Liver (tissue), 9 donors: ENCODE measurements around the gene ACSL6. TPM values are rescaled to one million over a fixed set of nuclear protein-coding genes. Genes with fewer than 3 reads are reported as not detected.

Experiments used
- DNase-seq: peaks from one replicate; pipeline ENCODE4 v3.0.0-alpha.2; 2017; ENCODE audit warnings: low spot score
- H3K27ac ChIP-seq, 2 donors: one replicate each; pipeline ENCODE4 v1.7.0; 2013; ENCODE audit warnings: inconsistent platforms in 2 of 2, low read length in 2 of 2, control low read depth in 1 of 2, low read depth in 1 of 2, mild to moderate bottlenecking in 1 of 2
- H3K27me3 ChIP-seq, 4 donors: one replicate each; pipeline versions ENCODE4 v1.6.1 to v1.7.0; 2013; ENCODE audit warnings: low read length in 3 of 4, inconsistent platforms in 1 of 4, mild to moderate bottlenecking in 1 of 4, moderate library complexity in 1 of 4; ENCODE audit not compliant: control insufficient read depth in 4 of 4, insufficient read depth in 4 of 4
- H3K36me3 ChIP-seq, 4 donors: one replicate each; pipeline versions ENCODE4 v1.6.1 to v1.7.0; 2013; ENCODE audit warnings: low read length in 3 of 4, mild to moderate bottlenecking in 3 of 4, low read depth in 1 of 4, moderate library complexity in 1 of 4; ENCODE audit not compliant: control insufficient read depth in 4 of 4, insufficient read depth in 3 of 4
- H3K4me1 ChIP-seq, 4 donors: one replicate each; pipeline versions ENCODE4 v1.6.1 to v1.7.0; 2013; ENCODE audit warnings: low read length in 3 of 4, mild to moderate bottlenecking in 3 of 4, moderate library complexity in 1 of 4; ENCODE audit not compliant: control insufficient read depth in 4 of 4, insufficient read depth in 4 of 4
- H3K4me3 ChIP-seq, 3 donors: one replicate each; pipeline versions ENCODE4 v1.6.1 to v1.7.0; 2013; ENCODE audit warnings: low read length in 3 of 3, control low read depth in 1 of 3, low read depth in 1 of 3, mild to moderate bottlenecking in 1 of 3
- H3K9ac ChIP-seq, 2 donors: one replicate each; pipeline ENCODE4 v1.7.0; 2013; ENCODE audit warnings: low read length in 2 of 2, mild to moderate bottlenecking in 2 of 2, moderate library complexity in 2 of 2, control low read depth in 1 of 2, low read depth in 1 of 2
- H3K9me3 ChIP-seq, 4 donors: one replicate each; pipeline versions ENCODE4 v1.6.1 to v1.7.0; 2013; ENCODE audit warnings: low read length in 3 of 4; ENCODE audit not compliant: control insufficient read depth in 4 of 4
- ATF3 ChIP-seq: IDR thresholded peaks from 2 replicates; pipeline ENCODE4 v1.6.1; 2016; ENCODE audit warnings: antibody characterized with exemption
- CTCF ChIP-seq: fragments of 150-350 bp; IDR thresholded peaks from 2 replicates; pipeline ENCODE4 v1.5.1; 2017; ENCODE audit warnings: improper control_type of control experiment, low read depth, low read length; ENCODE audit not compliant: missing input control
- EGR1 ChIP-seq, 2 donors: IDR thresholded peaks; 2 replicates each; pipeline ENCODE4 v1.6.1; 2016 to 2018; ENCODE audit warnings: antibody characterized with exemption in 2 of 2, low read depth in 2 of 2
- FOXA1 ChIP-seq: IDR thresholded peaks from 2 replicates; pipeline ENCODE4 v1.6.1; 2016; ENCODE audit warnings: antibody characterized with exemption
- FOXA2 ChIP-seq: IDR thresholded peaks from 2 replicates; pipeline ENCODE4 v1.6.1; 2016; ENCODE audit warnings: antibody characterized with exemption
- HNF4G ChIP-seq: IDR thresholded peaks from 2 replicates; pipeline ENCODE4 v1.6.1; 2016; ENCODE audit warnings: antibody characterized with exemption
- JUND ChIP-seq, 2 donors: IDR thresholded peaks; 2 replicates each; pipeline ENCODE4 v1.6.1; 2016; ENCODE audit warnings: antibody characterized with exemption in 2 of 2
- MAX ChIP-seq: IDR thresholded peaks from 2 replicates; pipeline ENCODE4 v1.6.1; 2016; ENCODE audit warnings: antibody characterized with exemption
- NR2F2 ChIP-seq: IDR thresholded peaks from 2 replicates; pipeline ENCODE4 v1.6.1; 2016; ENCODE audit warnings: antibody characterized with exemption
- RAD21 ChIP-seq, 2 donors: IDR thresholded peaks; 2 replicates each; pipeline ENCODE4 v1.6.1; 2016; ENCODE audit warnings: antibody characterized with exemption in 2 of 2, mild to moderate bottlenecking in 2 of 2
- REST ChIP-seq: IDR thresholded peaks from 2 replicates; pipeline ENCODE4 v1.6.1; 2016; ENCODE audit warnings: antibody characterized with exemption, mild to moderate bottlenecking
- RXRA ChIP-seq, 2 donors: IDR thresholded peaks; 2 replicates each; pipeline ENCODE4 v1.6.1; 2017 to 2018; ENCODE audit warnings: antibody characterized with exemption in 2 of 2, mild to moderate bottlenecking in 1 of 2
- SP1 ChIP-seq: IDR thresholded peaks from 2 replicates; pipeline ENCODE4 v1.6.1; 2018; ENCODE audit warnings: antibody characterized with exemption, mild to moderate bottlenecking
- TAF1 ChIP-seq: conservative IDR thresholded peaks from 2 replicates; pipeline ENCODE4 v1.6.1; 2016; ENCODE audit warnings: antibody characterized with exemption, mild to moderate bottlenecking
- YY1 ChIP-seq: IDR thresholded peaks from 2 replicates; pipeline ENCODE4 v1.6.1; 2016; ENCODE audit warnings: antibody characterized with exemption, mild to moderate bottlenecking
- ZBTB33 ChIP-seq: IDR thresholded peaks from 2 replicates; pipeline ENCODE4 v1.6.1; 2016; ENCODE audit warnings: antibody characterized with exemption
- WGBS: extraction: QIAGEN DNeasy Blood & Tissue Kit; methylation state at CpG from one replicate; pipeline ENCODE4 v1.1.7; 2013; 5-methylcytosine and 5-hydroxymethylcytosine counted together
- polyA plus RNA-seq, 2 donors: library from polyadenylated mRNA; stranded (reverse) in 1 of 2; unstranded in 1 of 2; fragments of 200-250 nt in 1 of 2; fragments of >200 nt in 1 of 2; fragmentation: Nextera tagmentation in 1 of 2; extraction: Ambion mirVana in 1 of 2; gene quantifications; one replicate each; pipeline versions ENCODE4 v1.2.1 to v1.2.3, GENCODE V29; 2013 to 2015
- total RNA-seq, 2 donors: library from RNA; depleted of rRNA; stranded (reverse); fragments of >200 nt; gene quantifications; one replicate each; pipeline ENCODE4 v1.2.3, GENCODE V29; 2014
- donor health status: healthy.
- donor health status: healthy.
- donor health status: healthy.
- donor health status: healthy.
- donor health status: healthy.

ACSL6 gene
- total and polyA plus RNA-seq, 4 donors: 0.89 to 129 (median 4.6) TPM

- no peak for TF ChIP-seq EGR1 (IDR thresholded peaks at IDR 0.05; ENCODE audit: low read depth in 2 of 2)
- no peak for TF ChIP-seq SP1
- no peak for TF ChIP-seq HNF4G
- TF ChIP-seq CTCF: no peak
- no peak for DNase-seq
- no peaks in the 10 kb centered on the region for H3K4me1 ChIP-seq
- H3K9me3 ChIP-seq: no peaks in the 10 kb centered on the region
- H3K36me3 ChIP-seq: no peaks in the 10 kb centered on the region
- H3K4me3 ChIP-seq: no peak overlapping the region
- WGBS: 70% methylated on average over 2 of the region's 2 CpGs
- H3K27ac ChIP-seq: no peak overlapping the region
- no peaks in the 10 kb centered on the region for H3K27me3 ChIP-seq
- H3K9ac ChIP-seq: no peak overlapping the region
These were observed 11.3 kb upstream of the ACSL6 start for GRCh38 chr5:132022737-132023136.

- TF ChIP-seq MAX: no peak
- no peak for TF ChIP-seq ATF3
- TF ChIP-seq CTCF: no peak
- no peak for TF ChIP-seq YY1
- no peak for TF ChIP-seq RXRA (IDR thresholded peaks at IDR 0.05)
- no peak for TF ChIP-seq RAD21 (IDR thresholded peaks at IDR 0.05)
- TF ChIP-seq HNF4G: no peak
- no peak for TF ChIP-seq ZBTB33
- TF ChIP-seq REST: no peak
- no peak for TF ChIP-seq JUND (IDR thresholded peaks at IDR 0.05)
- TF ChIP-seq FOXA1: no peak
- TF ChIP-seq TAF1: no peak
- no peak for TF ChIP-seq EGR1 (IDR thresholded peaks at IDR 0.05; ENCODE audit: low read depth in 2 of 2)
- TF ChIP-seq FOXA2: no peak
- no peak for TF ChIP-seq SP1
- no peak for TF ChIP-seq NR2F2
- no peak for DNase-seq
These were observed 10.2 kb upstream of the ACSL6 start for GRCh38 chr5:132021654-132022053.

More at GRCh38 chr5:132021654-132022053, 10.2 kb upstream of the ACSL6 start:
- 69% methylated on average over 2 of the region's 2 CpGs for WGBS
- no peak overlapping the region for H3K9ac ChIP-seq
- H3K36me3 ChIP-seq: no peaks in the 10 kb centered on the region
- no peaks in the 10 kb centered on the region for H3K4me1 ChIP-seq
- H3K9me3 ChIP-seq: no peaks in the 10 kb centered on the region
- H3K27me3 ChIP-seq: no peaks in the 10 kb centered on the region
- H3K27ac ChIP-seq: no peak overlapping the region
- no peak overlapping the region for H3K4me3 ChIP-seq
